Measurements from ENCODE around the gene SOCS6. TPM values are rescaled to one million over a fixed set of nuclear protein-coding genes. Genes with fewer than 3 reads are reported as not detected.
"Not testable (repeated sequence)": the region's sequence is repeated elsewhere in the genome, so short reads cannot be mapped to it uniquely, and the experiment has no call there.

SOCS6 gene
- total RNA-seq, 1 donor from 2014 or later, result 3.0 TPM

- intact Hi-C loops (cut with micrococcal nuclease), result no loop called here
These were observed 67.0 kb downstream of the SOCS6 start for GRCh38 chr18:70355620-70356385.

- intact Hi-C loops (cut with micrococcal nuclease), result not testable (repeated sequence)
These were observed 69.2 kb downstream of the SOCS6 start for GRCh38 chr18:70358105-70358406.

GRCh38 chr18:70359071-70359470 is 70.2 kb downstream of the SOCS6 start:
- intact Hi-C loops (cut with micrococcal nuclease), result no loop called here

- intact Hi-C loops (cut with micrococcal nuclease), result no loop called here
These were observed 73.4 kb downstream of the SOCS6 start for GRCh38 chr18:70362258-70362657.

GRCh38 chr18:70363861-70364260 is 75.0 kb downstream of the SOCS6 start:
- intact Hi-C loops (cut with micrococcal nuclease), result no loop called here

- intact Hi-C loops (cut with micrococcal nuclease), result no loop called here
These were observed 76.5 kb downstream of the SOCS6 start for GRCh38 chr18:70365361-70365760.

- intact Hi-C loops (cut with micrococcal nuclease), result no loop called here
These were observed 77.3 kb downstream of the SOCS6 start for GRCh38 chr18:70366174-70366573.

GRCh38 chr18:70366670-70367069 is 77.8 kb downstream of the SOCS6 start:
- intact Hi-C loops (cut with micrococcal nuclease), result no loop called here

- intact Hi-C loops (cut with micrococcal nuclease), result not testable (repeated sequence)
These were observed 78.5 kb downstream of the SOCS6 start for GRCh38 chr18:70367344-70367743.

GRCh38 chr18:70368903-70369302 is 80.1 kb downstream of the SOCS6 start:
- intact Hi-C loops (cut with micrococcal nuclease), result no loop called here

GRCh38 chr18:70370762-70371733 is 82.2 kb downstream of the SOCS6 start:
- intact Hi-C loops (cut with micrococcal nuclease), result no loop called here

GRCh38 chr18:70371908-70372307 is 83.1 kb downstream of the SOCS6 start:
- intact Hi-C loops (cut with micrococcal nuclease), result no loop called here

GRCh38 chr18:70372450-70373041 is 83.7 kb downstream of the SOCS6 start:
- intact Hi-C loops (cut with micrococcal nuclease), result no loop called here

- intact Hi-C loops (cut with micrococcal nuclease), result no loop called here
These were observed 84.2 kb downstream of the SOCS6 start for GRCh38 chr18:70373042-70373519.

- intact Hi-C loops (cut with micrococcal nuclease), result no loop called here
These were observed 85.3 kb downstream of the SOCS6 start for GRCh38 chr18:70374154-70374553.

- intact Hi-C loops (cut with micrococcal nuclease), result no loop called here
These were observed 87.5 kb downstream of the SOCS6 start for GRCh38 chr18:70376137-70376913.

GRCh38 chr18:70376914-70377258 is 88.0 kb downstream of the SOCS6 start:
- intact Hi-C loops (cut with micrococcal nuclease), result no loop called here

- intact Hi-C loops (cut with micrococcal nuclease), result no loop called here
These were observed 88.5 kb downstream of the SOCS6 start for GRCh38 chr18:70377317-70377799.

- intact Hi-C loops (cut with micrococcal nuclease), result no loop called here
These were observed 89.2 kb downstream of the SOCS6 start for GRCh38 chr18:70377857-70378701.

All from T-helper 1 cell treated with Interleukin-12 subunit alpha and Interleukin-12 subunit beta and Interleukin-4 antibody, amounts not matched to agents 30 ng/mL and 1 ng/mL, for 36 hours (primary cell).